IMR-90 (cell line): Measurements from ENCODE around the gene TTC7B. TPM values are rescaled to one million over a fixed set of nuclear protein-coding genes. Genes with fewer than 3 reads are reported as not detected.

Source experiments
- ATAC-seq: fragments of 200-7000 bp; cut with Tn5 transposase; 2 replicates; pipeline ENCODE4 v1.9.1; 2020; ENCODE audit warnings: low read depth, mild to moderate bottlenecking, moderate library complexity
- BruUV-seq: library from RNA; stranded (reverse); fragments of 400-500 nt; replicated peaks from 2 replicates; lab custom pipeline; 2021; lab: Mats Ljungman, UMichigan
- CTCF ChIA-PET: fragments of 300-600 bp; formaldehyde crosslinking; extraction: SDS; loops from one replicate; lab custom pipeline; 2021; ENCODE audit warnings: antibody characterized with exemption; lab: Yijun Ruan, JAX
- POLR2A ChIA-PET: fragments of 300-600 bp; sonication (Branson Sonifier 250); formaldehyde crosslinking; loops from one replicate; lab custom pipeline; 2022; ENCODE audit warnings: antibody characterized with exemption; ENCODE audit not compliant: unreplicated experiment; lab: Charles Lee
- DNase-seq: peaks from one replicate; pipeline ENCODE4 v3.0.0; 2013
- H2AFZ ChIP-seq: replicated peaks from 2 replicates; pipeline ENCODE3; 2013; ENCODE audit warnings: low read length, mild to moderate bottlenecking; ENCODE audit not compliant: poor library complexity
- H2AK5ac ChIP-seq: 2 replicates; pipeline ENCODE4 v1.6.1; 2013; ENCODE audit warnings: low read depth, low read length, inconsistent platforms
- H2AK9ac ChIP-seq: replicated peaks from 2 replicates; pipeline ENCODE3; 2013; ENCODE audit warnings: mild to moderate bottlenecking, low read depth, low read length, moderate library complexity; ENCODE audit not compliant: poor library complexity
- H2BK120ac ChIP-seq: 2 replicates; pipeline ENCODE4 v1.6.1; 2013; ENCODE audit warnings: low read depth, low read length, inconsistent platforms
- H2BK15ac ChIP-seq: 3 replicates; pipeline ENCODE4 v1.6.1; 2013; ENCODE audit warnings: low read depth, low read length, inconsistent platforms
- H2BK20ac ChIP-seq: 2 replicates; pipeline ENCODE4 v1.6.1; 2013; ENCODE audit warnings: low read depth, mild to moderate bottlenecking, inconsistent platforms, low read length, moderate library complexity
- H2BK5ac ChIP-seq: 2 replicates; pipeline ENCODE4 v1.6.1; 2013; ENCODE audit warnings: mild to moderate bottlenecking, low read depth, low read length, inconsistent platforms; ENCODE audit not compliant: poor library complexity, severe bottlenecking
- H3K14ac ChIP-seq: replicated peaks from 2 replicates; pipeline ENCODE4 v1.6.1; 2013; ENCODE audit warnings: low read depth, low read length, inconsistent platforms
- H3K18ac ChIP-seq: 2 replicates; pipeline ENCODE4 v1.6.1; 2013; ENCODE audit warnings: low read depth, low read length, control low read depth
- H3K23ac ChIP-seq: 2 replicates; pipeline ENCODE4 v1.6.1; 2013; ENCODE audit warnings: low read depth, low read length, inconsistent platforms
- H3K27ac ChIP-seq: 2 replicates; pipeline ENCODE4 v1.5.1; 2013; ENCODE audit warnings: mild to moderate bottlenecking, control low read depth, low read length; ENCODE audit not compliant: insufficient read depth
- H3K27me3 ChIP-seq: 2 replicates; pipeline ENCODE4 v1.6.1; 2013; ENCODE audit warnings: low read length; ENCODE audit not compliant: control insufficient read depth, insufficient read depth
- H3K36me3 ChIP-seq: 2 replicates; pipeline ENCODE4 v1.6.1; 2013; ENCODE audit warnings: low read length, mixed read lengths; ENCODE audit not compliant: control insufficient read depth, insufficient read depth
- H3K4ac ChIP-seq: 2 replicates; pipeline ENCODE4 v1.6.1; 2013; ENCODE audit warnings: low read depth, low read length, inconsistent platforms
- H3K4me1 ChIP-seq: 2 replicates; pipeline ENCODE4 v1.6.1; 2013; ENCODE audit warnings: low read length, mixed read lengths; ENCODE audit not compliant: control insufficient read depth, insufficient read depth
- H3K4me2 ChIP-seq: 2 replicates; pipeline ENCODE4 v1.6.1; 2013; ENCODE audit warnings: low read depth, mild to moderate bottlenecking, control low read depth, low read length, moderate library complexity
- H3K4me3 ChIP-seq: 2 replicates; pipeline ENCODE4 v1.5.1; 2013; ENCODE audit warnings: low read depth, mild to moderate bottlenecking, control low read depth, low read length, moderate library complexity; ENCODE audit not compliant: insufficient read depth
- H3K56ac ChIP-seq: 2 replicates; pipeline ENCODE4 v1.6.1; 2013; ENCODE audit warnings: low read length, inconsistent platforms; ENCODE audit not compliant: insufficient read depth; ENCODE audit errors: extremely low read depth
- H3K79me1 ChIP-seq, 2 experiments: 2 replicates each; pipeline ENCODE4 v1.6.1; 2013; ENCODE audit warnings: low read length in 2 of 2, inconsistent platforms in 1 of 2, low read depth in 1 of 2
- H3K9ac ChIP-seq: 2 replicates; pipeline ENCODE4 v1.6.1; 2013; ENCODE audit warnings: low read depth, low read length, control low read depth
- H3K9me1 ChIP-seq: 2 replicates; pipeline ENCODE4 v1.6.1; 2013; ENCODE audit warnings: low read length, inconsistent platforms; ENCODE audit not compliant: insufficient read depth
- H3K9me3 ChIP-seq: 2 replicates; pipeline ENCODE4 v1.6.1; 2013; ENCODE audit warnings: low read length; ENCODE audit not compliant: control insufficient read depth, insufficient read depth
- H4K20me1 ChIP-seq: 2 replicates; pipeline ENCODE4 v1.6.1; 2013; ENCODE audit warnings: low read length, inconsistent platforms; ENCODE audit not compliant: insufficient read depth
- H4K5ac ChIP-seq: 2 replicates; pipeline ENCODE4 v1.6.1; 2013; ENCODE audit warnings: mild to moderate bottlenecking, low read depth, low read length, control low read depth
- H4K8ac ChIP-seq, 2 experiments: 2 replicates each; pipeline ENCODE4 v1.6.1; 2013; ENCODE audit warnings: low read depth in 2 of 2, low read length in 2 of 2, control low read depth in 1 of 2, inconsistent platforms in 1 of 2
- H4K91ac ChIP-seq: 2 replicates; pipeline ENCODE4 v1.6.1; 2013; ENCODE audit warnings: low read depth, low read length, inconsistent platforms; ENCODE audit not compliant: insufficient read depth
- BHLHE40 ChIP-seq: fragments of 150-350 bp; IDR thresholded peaks from 2 replicates; pipeline ENCODE4 v1.6.1; 2016; ENCODE audit warnings: mild to moderate bottlenecking, low read depth, low read length
- CEBPB ChIP-seq: IDR thresholded peaks from 2 replicates; pipeline ENCODE4 v1.6.1; 2012; ENCODE audit warnings: low read depth, low read length, improper control_type of control experiment
- FOS ChIP-seq: fragments of 150-350 bp; IDR thresholded peaks from 2 replicates; pipeline ENCODE4 v1.6.1; 2016; ENCODE audit warnings: low read depth, low read length
- MAFK ChIP-seq: IDR thresholded peaks from 2 replicates; pipeline ENCODE4 v1.6.1; 2012; ENCODE audit warnings: low read depth, low read length, improper control_type of control experiment
- MAZ ChIP-seq: IDR thresholded peaks from 2 replicates; pipeline ENCODE4 v1.6.1; 2012; ENCODE audit warnings: low read depth, mild to moderate bottlenecking, low read length, improper control_type of control experiment, moderate library complexity, borderline replicate concordance
- NFE2L2 ChIP-seq: fragments of 150-350 bp; IDR thresholded peaks from 2 replicates; pipeline ENCODE4 v1.6.1; 2016; ENCODE audit warnings: low read depth, mild to moderate bottlenecking, low read length
- RCOR1 ChIP-seq: IDR thresholded peaks from 2 replicates; pipeline ENCODE4 v1.6.1; 2012; ENCODE audit warnings: mild to moderate bottlenecking, low read length, improper control_type of control experiment; ENCODE audit not compliant: insufficient replicate concordance
- WGBS, 2 experiments: methylation state at CpG; one replicate each; pipeline versions ENCODE4 v1.1.5 to v1.1.7; 2013; ENCODE audit warnings: missing lambda C conversion rate in 2 of 2; ENCODE audit not compliant: insufficient read length in 1 of 2; ENCODE audit errors: extremely low coverage in 2 of 2; 5-methylcytosine and 5-hydroxymethylcytosine counted together
- dilution Hi-C: fragments of 300-500 bp; cut with HindIII; formaldehyde crosslinking; loops from one replicate; pipeline ENCODE4 v1.14.3; 2018; ENCODE audit warnings: low sequenced_read_pairs; ENCODE audit not compliant: unreplicated experiment
- in situ Hi-C: fragments of 300-500 bp; cut with MboI; formaldehyde crosslinking; loops from 3 replicates; pipeline ENCODE4 v1.14.3; 2019; ENCODE audit warnings: low sequenced_read_pairs, inconsistent platforms, mixed read lengths
- intact Hi-C: fragments of 100-400 bp; cut with micrococcal nuclease; formaldehyde crosslinking; loops from 2 replicates; pipeline ENCODE4 v1.10.0; 2022
- polyA plus RNA-seq, 3 experiments: library from polyadenylated mRNA; depleted of rRNA; stranded (reverse); fragments of >200 nt; gene quantifications; 2 replicates each; pipeline ENCODE4 v1.2.3, GENCODE V29; 2012; ENCODE audit warnings: low replicate concordance in 1 of 3
- total RNA-seq: library from RNA; depleted of rRNA; stranded (reverse); fragments of >200 nt; gene quantifications from 2 replicates; pipeline ENCODE4 v1.2.3, GENCODE V29; 2012
- TF ChIP-seq, protein P1 (sequence below): fragments of 150-350 bp; IDR thresholded peaks from 2 replicates; pipeline ENCODE4 v1.6.1; 2016; ENCODE audit warnings: low read depth, mild to moderate bottlenecking, low read length, moderate library complexity, borderline replicate concordance

TTC7B gene
- total and polyA plus RNA-seq, 2 of the 4 experiments (the other 2 are of a cell fraction): 18.1 to 35.3 TPM

DNA sequence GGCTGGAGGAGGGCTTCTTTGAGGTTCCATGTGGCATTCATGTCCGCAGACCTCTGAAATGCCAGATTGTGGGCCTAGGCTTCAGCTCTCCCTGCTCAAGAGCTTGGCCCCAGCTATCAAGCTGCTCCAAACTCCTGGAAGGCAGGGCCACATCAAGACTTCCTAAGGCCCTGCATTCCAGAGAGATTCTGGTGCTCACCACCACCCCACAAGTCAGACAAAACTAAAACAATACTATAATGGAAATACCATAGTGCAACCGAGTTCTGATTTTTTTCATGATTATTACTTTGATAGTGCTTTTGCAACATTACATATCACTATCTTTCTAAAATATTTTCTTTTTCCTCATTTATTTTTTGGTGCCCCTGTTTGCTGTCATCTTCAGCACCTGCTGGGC, 333.1 kb downstream of the TTC7B start:
- Histone ChIP-seq H2BK20ac (no peak overlapping the region), H2AK9ac (no peak overlapping the region), H3K27me3 (peaks cover 1% of the 10 kb centered on the region), H3K56ac (no peak overlapping the region), H3K9ac (no peak overlapping the region), H3K36me3 (no peaks in the 10 kb centered on the region), H2BK5ac (no peak overlapping the region), H3K18ac (no peak overlapping the region), H3K9me3 (no peaks in the 10 kb centered on the region), H2AFZ (no peak overlapping the region), H3K14ac (no peak overlapping the region), H2AK5ac (no peak overlapping the region), H3K9me1 (no peaks in the 10 kb centered on the region), H3K4me3 (no peak overlapping the region), H3K4ac (no peak overlapping the region), H3K27ac (no peak overlapping the region), H4K91ac (no peak overlapping the region), H2BK120ac (no peak overlapping the region), H4K8ac (no peak overlapping the region), H4K5ac (no peak overlapping the region), H2BK15ac (no peak overlapping the region), H3K23ac (no peak overlapping the region), H3K4me1 (no peaks in the 10 kb centered on the region), H3K79me1 (no peaks in the 10 kb centered on the region), H3K4me2 (no peak overlapping the region), H4K20me1 (no peaks in the 10 kb centered on the region)
- DNase-seq (no peak), ATAC-seq (no peak)
- TF ChIP-seq MAFK (no peak), NFE2L2 (no peak), CEBPB (no peak), BHLHE40 (no peak), MAZ (no peak), RCOR1 (no peak), FOS (no peak)
- TF ChIP-seq, protein P1, sequence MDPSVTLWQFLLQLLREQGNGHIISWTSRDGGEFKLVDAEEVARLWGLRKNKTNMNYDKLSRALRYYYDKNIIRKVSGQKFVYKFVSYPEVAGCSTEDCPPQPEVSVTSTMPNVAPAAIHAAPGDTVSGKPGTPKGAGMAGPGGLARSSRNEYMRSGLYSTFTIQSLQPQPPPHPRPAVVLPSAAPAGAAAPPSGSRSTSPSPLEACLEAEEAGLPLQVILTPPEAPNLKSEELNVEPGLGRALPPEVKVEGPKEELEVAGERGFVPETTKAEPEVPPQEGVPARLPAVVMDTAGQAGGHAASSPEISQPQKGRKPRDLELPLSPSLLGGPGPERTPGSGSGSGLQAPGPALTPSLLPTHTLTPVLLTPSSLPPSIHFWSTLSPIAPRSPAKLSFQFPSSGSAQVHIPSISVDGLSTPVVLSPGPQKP: no peak
- intact Hi-C loops (no loop called here), dilution Hi-C loops (no loop called here), in situ Hi-C loops (no loop called here)
- ChIA-PET POLR2A (no interaction called here), CTCF (no interaction called here)
- WGBS, 2 experiments: no CpG with 5 or more reads among the region's 2 CpGs
- BruUV-seq: no TSS peak
